GM12878 (cell line): Measurements from ENCODE around the gene ARHGAP30. TPM values are rescaled to one million over a fixed set of nuclear protein-coding genes. Genes with fewer than 3 reads are reported as not detected.

Source experiments
- ELK1 ChIP-seq: IDR thresholded peaks from 2 replicates; pipeline ENCODE4 v1.6.1; 2012; ENCODE audit warnings: low read depth, low read length, improper control_type of control experiment
- ETV6 ChIP-seq, 2 experiments: fragments of 450-650 bp in 1 of 2; IDR thresholded peaks in 1 of 2; conservative IDR thresholded peaks in 1 of 2; 2 replicates each; pipeline ENCODE4 v1.6.1; 2014; ENCODE audit warnings: antibody characterized with exemption in 1 of 2, borderline replicate concordance in 1 of 2, low read depth in 1 of 2, mild to moderate bottlenecking in 1 of 2, moderate library complexity in 1 of 2
- IRF3 ChIP-seq: fragments of 450-650 bp; IDR thresholded peaks from 2 replicates; pipeline ENCODE4 v1.6.1; 2014; ENCODE audit warnings: mild to moderate bottlenecking
- KAT2A ChIP-seq: conservative IDR thresholded peaks from 2 replicates; pipeline ENCODE4 v1.6.1; 2011; ENCODE audit warnings: low read depth, low read length; ENCODE audit not compliant: control insufficient read depth
- TCF12 ChIP-seq: IDR thresholded peaks from 2 replicates; pipeline ENCODE4 v1.6.1; 2011; ENCODE audit warnings: low read depth, mild to moderate bottlenecking, low read length
- WRNIP1 ChIP-seq: IDR thresholded peaks from 2 replicates; pipeline ENCODE4 v1.6.1; 2011; ENCODE audit warnings: low read depth, low read length, improper control_type of control experiment, borderline replicate concordance
- ZBTB40 ChIP-seq: fragments of 450-650 bp; IDR thresholded peaks from 2 replicates; pipeline ENCODE4 v1.6.1; 2016; ENCODE audit warnings: mild to moderate bottlenecking, moderate library complexity, borderline replicate concordance
- polyA plus RNA-seq, 11 experiments: library from polyadenylated mRNA; depleted of rRNA in 4 of 11; unstranded in 6 of 11; stranded (reverse) in 5 of 11; fragments of >200 nt; fragmentation: Nextera tagmentation in 4 of 11; fragmentation: Illumina TruSeq in 1 of 11; extraction: Ambion mirVana in 4 of 11; extraction: Trizol in 1 of 11; gene quantifications; 1 replicate in 1 of 11; 2 replicates in 10 of 11; pipeline versions ENCODE4 v1.2.1 to v1.2.3, GENCODE V29; 2011 to 2016; ENCODE audit warnings: inconsistent platforms in 2 of 11, missing spikeins in 2 of 11, low read depth in 1 of 11
- total RNA-seq, 4 experiments: library from RNA; depleted of rRNA in 3 of 4; stranded (reverse); fragments of >200 nt in 3 of 4; fragmentation: Illumina TruSeq in 1 of 4; extraction: Trizol in 1 of 4; gene quantifications; 2 replicates each; pipeline versions ENCODE4 v1.2.1 to v1.2.3, GENCODE V29; 2013 to 2021

Gene ARHGAP30
- total and polyA plus RNA-seq, 10 of the 15 experiments (the other 5 are each of a cell fraction or from before 2014, with no cell fraction given), result 12.9 to 143 (median 76.3) TPM

- TF ChIP-seq ELK1 (no peak), WRNIP1 (no peak), ETV6 (conservative IDR thresholded peaks at IDR 0.05 in 1 of 2, IDR thresholded peaks at IDR 0.05 in 1 of 2; ENCODE audit: borderline replicate concordance in 1 of 2, low read depth in 1 of 2) (no peak), IRF3 (no peak), KAT2A (no peak), ZBTB40 (no peak), TCF12 (no peak)
Observed at GRCh38 chr1:161089938-161090337, 20.2 kb upstream of the ARHGAP30 start (continued).
